Neutrophil (primary cell): ENCODE measurements around the gene PITX2.

ENCODE experiments used
- H3K27ac ChIP-seq: fragments of 200-600 bp; sonication (generic); 2 replicates; pipeline ENCODE4 v1.5.1; 2016; ENCODE audit warnings: mild to moderate bottlenecking, moderate library complexity
- H3K27me3 ChIP-seq: fragments of 200-600 bp; sonication (generic); 2 replicates; pipeline ENCODE4 v1.6.0; 2016; ENCODE audit warnings: mild to moderate bottlenecking
- H3K36me3 ChIP-seq: fragments of 200-600 bp; sonication (generic); 2 replicates; pipeline ENCODE4 v1.5.1; 2017
- H3K4me1 ChIP-seq, 2 experiments: fragments of 200-600 bp in 1 of 2; sonication (generic) in 1 of 2; 1 replicate in 1 of 2; 2 replicates in 1 of 2; pipeline versions ENCODE4 v1.5.1 to v1.6.1; 2013 to 2016; ENCODE audit warnings: low read depth in 1 of 2, low read length in 1 of 2, mild to moderate bottlenecking in 1 of 2, moderate library complexity in 1 of 2; ENCODE audit not compliant: control insufficient read depth in 1 of 2, insufficient read depth in 1 of 2
- H3K4me3 ChIP-seq, 2 experiments: fragments of 200-600 bp in 1 of 2; sonication (generic) in 1 of 2; 1 replicate in 1 of 2; 2 replicates in 1 of 2; pipeline ENCODE4 v1.5.1; 2013 to 2016; ENCODE audit warnings: low read depth in 1 of 2, low read length in 1 of 2, mild to moderate bottlenecking in 1 of 2, moderate library complexity in 1 of 2
- H3K9me3 ChIP-seq: fragments of 200-600 bp; sonication (generic); 2 replicates; pipeline ENCODE4 v1.5.1; 2016
- CTCF ChIP-seq: fragments of 200-600 bp; sonication (generic); IDR thresholded peaks from 2 replicates; pipeline ENCODE4 v1.5.1; 2016; ENCODE audit warnings: antibody characterized with exemption

Gene PITX2

GRCh38 chr4:110666030-110666429 is 43.2 kb upstream of the PITX2 start:
- Histone ChIP-seq H3K9me3 (no peaks in the 10 kb centered on the region), H3K4me1 (no peaks in the 10 kb centered on the region)
- TF ChIP-seq CTCF: no peak

DNA sequence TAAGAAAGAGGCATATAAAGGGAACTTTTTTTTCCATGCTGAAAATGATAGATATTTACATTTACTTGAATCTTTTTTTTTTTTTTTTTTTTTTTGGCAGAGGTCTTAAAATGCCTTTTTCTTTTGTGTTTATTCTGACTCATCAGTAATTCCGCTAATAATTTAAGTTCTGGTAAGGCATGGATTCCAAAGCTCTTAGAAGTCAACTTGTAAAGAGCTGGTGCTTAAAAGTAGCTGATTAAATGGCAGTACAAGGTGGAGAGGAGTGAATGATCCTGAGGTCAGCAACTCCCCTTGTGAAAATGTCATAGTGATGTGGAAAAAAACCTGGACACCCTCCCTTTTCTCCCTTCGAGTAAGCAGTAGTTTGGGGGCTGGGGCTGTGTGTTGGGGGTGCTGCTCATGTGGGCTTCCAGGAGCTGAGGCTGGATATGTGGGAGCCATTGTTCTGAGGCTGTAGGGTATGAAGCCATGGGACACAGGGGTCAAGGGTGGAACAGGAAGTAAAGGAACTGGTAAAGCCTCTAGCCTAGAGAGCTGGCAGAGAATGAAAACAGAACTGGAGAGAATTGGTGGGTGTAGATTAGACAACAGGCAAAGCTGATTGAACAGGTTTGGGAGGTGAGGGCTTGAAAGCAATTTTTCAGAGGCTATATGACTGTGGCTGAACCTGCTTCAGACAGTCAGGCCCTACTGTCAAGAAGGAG is 41.0 kb upstream of the PITX2 start:
- H3K36me3 ChIP-seq: no peaks in the 10 kb centered on the region
- H3K27me3 ChIP-seq: no peaks in the 10 kb centered on the region
- no peaks in the 10 kb centered on the region for H3K4me1 ChIP-seq
- no peak overlapping the region for H3K27ac ChIP-seq
- H3K4me3 ChIP-seq: no peak overlapping the region
- H3K9me3 ChIP-seq: no peaks in the 10 kb centered on the region
- TF ChIP-seq CTCF: no peak

More at GRCh38 chr4:110666030-110666429, 43.2 kb upstream of the PITX2 start:
- no peak overlapping the region for H3K4me3 ChIP-seq
- no peak overlapping the region for H3K27ac ChIP-seq
- no peaks in the 10 kb centered on the region for H3K36me3 ChIP-seq
- H3K27me3 ChIP-seq: no peaks in the 10 kb centered on the region

DNA sequence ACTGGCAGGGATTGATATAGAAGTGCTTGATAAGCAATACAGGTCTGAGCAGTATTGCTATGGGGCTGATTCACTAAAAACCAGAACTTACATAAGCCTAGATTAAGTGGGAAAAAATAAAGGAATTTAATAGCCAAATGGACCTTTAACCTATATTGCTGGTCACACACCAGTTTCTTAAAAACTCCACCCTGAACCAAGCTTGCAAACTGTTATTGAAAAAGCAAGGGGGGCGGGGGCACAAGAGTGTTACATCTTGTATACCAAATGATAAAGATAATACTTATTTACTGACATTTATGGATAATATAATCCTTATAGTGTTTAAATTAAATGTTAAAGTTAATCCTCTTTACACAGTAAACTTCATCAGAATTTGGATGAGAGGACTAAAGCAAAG is 40.3 kb upstream of the PITX2 start:
- Histone ChIP-seq H3K9me3 (no peaks in the 10 kb centered on the region), H3K36me3 (no peaks in the 10 kb centered on the region), H3K27ac (no peak overlapping the region), H3K4me1 (no peaks in the 10 kb centered on the region), H3K27me3 (no peaks in the 10 kb centered on the region), H3K4me3 (no peak overlapping the region)
- no peak for TF ChIP-seq CTCF

GRCh38 chr4:110660755-110661154 is 37.9 kb upstream of the PITX2 start:
- no peak overlapping the region for H3K27ac ChIP-seq
- no peak overlapping the region for H3K4me3 ChIP-seq
- no peaks in the 10 kb centered on the region for H3K9me3 ChIP-seq
- no peak for TF ChIP-seq CTCF
- H3K36me3 ChIP-seq: no peaks in the 10 kb centered on the region
- H3K4me1 ChIP-seq: no peaks in the 10 kb centered on the region
- no peaks in the 10 kb centered on the region for H3K27me3 ChIP-seq

GRCh38 chr4:110654254-110654635 is 31.4 kb upstream of the PITX2 start:
- H3K4me3 ChIP-seq: no peak overlapping the region
- no peak overlapping the region for H3K27ac ChIP-seq
- H3K36me3 ChIP-seq: no peaks in the 10 kb centered on the region
- H3K9me3 ChIP-seq: no peaks in the 10 kb centered on the region
- peaks cover 3% of the 10 kb centered on the region for H3K27me3 ChIP-seq
- no peak for TF ChIP-seq CTCF
- no peaks in the 10 kb centered on the region for H3K4me1 ChIP-seq
